ENCODE results near the gene SNRPB. TPM values are rescaled to one million over a fixed set of nuclear protein-coding genes. Genes with fewer than 3 reads are reported as not detected.

SNRPB gene
- 100 to 1,000 TPM in 3 of 4 donors, 10 to 100 TPM in 1; 74.6 to 129 (median 114) TPM for total RNA-seq

GRCh38 chr20:2470423-2471193, at the start of gene SNRPB:
Gene SNRPB (minus strand): TSS chr20:2470789. CDS start chr20:2470690, 99 bp downstream.
- no peaks in the 10 kb centered on the region for H3K27me3 ChIP-seq
- H3K36me3 ChIP-seq, result peaks cover 0 to 21% (median 0%) of the 10 kb centered on the region in 3 donors
- DNase-seq, result peak; percentile 95 to 99 (median 96)
- no peaks in the 10 kb centered on the region for H3K9me3 ChIP-seq
- TF ChIP-seq POLR2A (IDR thresholded peaks at IDR 0.05) (peak; percentile 62 to 98), CTCF (IDR thresholded peaks at IDR 0.05) (no peak)
- peaks cover 0 to 21% (median 8%) of the 10 kb centered on the region in 4 donors for H3K4me1 ChIP-seq
- peak within 1 kb of the TSS; percentile 88 to 91 (median 88) for H3K27ac ChIP-seq
- peak within 1 kb of the TSS; percentile 59 to 94 (median 80) for H3K4me3 ChIP-seq

- no peak for DNase-seq
- Histone ChIP-seq H3K4me1 (peaks cover 0 to 5% (median 0%) of the 10 kb centered on the region in 4 donors), H3K4me3 (no peak overlapping the region), H3K36me3 (no peaks in the 10 kb centered on the region), H3K27me3 (no peaks in the 10 kb centered on the region), H3K9me3 (no peaks in the 10 kb centered on the region), H3K27ac (no peak overlapping the region)
- TF ChIP-seq POLR2A (IDR thresholded peaks at IDR 0.05), result no peak
- TF ChIP-seq CTCF (IDR thresholded peaks at IDR 0.05), result no peak
These were observed 48.7 kb upstream of the SNRPB start for GRCh38 chr20:2519115-2519809.

GRCh38 chr20:2518558-2518957, 48.0 kb upstream of the SNRPB start:
- Histone ChIP-seq H3K4me1 (no peaks in the 10 kb centered on the region), H3K4me3 (no peak overlapping the region), H3K9me3 (no peaks in the 10 kb centered on the region), H3K27ac (no peak overlapping the region), H3K27me3 (no peaks in the 10 kb centered on the region), H3K36me3 (no peaks in the 10 kb centered on the region)
- TF ChIP-seq POLR2A (IDR thresholded peaks at IDR 0.05), result no peak
- TF ChIP-seq CTCF (IDR thresholded peaks at IDR 0.05), result no peak
- DNase-seq, result no peak

GRCh38 chr20:2518096-2518495, 47.5 kb upstream of the SNRPB start:
- H3K36me3 ChIP-seq, result no peaks in the 10 kb centered on the region
- H3K27ac ChIP-seq, result no peak overlapping the region
- no peak for TF ChIP-seq CTCF (IDR thresholded peaks at IDR 0.05)
- TF ChIP-seq POLR2A (IDR thresholded peaks at IDR 0.05), result no peak
- no peaks in the 10 kb centered on the region for H3K27me3 ChIP-seq
- no peak for DNase-seq
- H3K4me3 ChIP-seq, result no peak overlapping the region
- no peaks in the 10 kb centered on the region for H3K4me1 ChIP-seq
- no peaks in the 10 kb centered on the region for H3K9me3 ChIP-seq

- no peak for TF ChIP-seq CTCF (IDR thresholded peaks at IDR 0.05)
- TF ChIP-seq POLR2A (IDR thresholded peaks at IDR 0.05), result no peak
- Histone ChIP-seq H3K27ac (no peak overlapping the region), H3K27me3 (no peaks in the 10 kb centered on the region), H3K4me1 (no peaks in the 10 kb centered on the region), H3K36me3 (no peaks in the 10 kb centered on the region), H3K4me3 (no peak overlapping the region), H3K9me3 (no peaks in the 10 kb centered on the region)
- no peak for DNase-seq
These were observed 45.8 kb upstream of the SNRPB start for GRCh38 chr20:2516399-2516798.
